ENCODE data around the gene GBF1. TPM values are rescaled to one million over a fixed set of nuclear protein-coding genes. Genes with fewer than 3 reads are reported as not detected.
A peak's percentile ranks its signal among the peaks of the same experiment; 100 is the strongest.

Gene GBF1
- total RNA-seq, 1 experiment from 2014 or later, result 69.8 TPM

- H3K4me1 Mint-ChIP-seq (ENCODE audit: low read depth, unreplicated experiment), result no peaks in the 10 kb centered on the region
- peaks cover 7% of the 10 kb centered on the region for H3K36me3 Mint-ChIP-seq (ENCODE audit: insufficient read depth, unreplicated experiment)
- no peaks in the 10 kb centered on the region for H3K9me3 Mint-ChIP-seq (ENCODE audit: unreplicated experiment)
- no peak for DNase-seq
- no TSS peak for BruUV-seq (replicated peaks)
- Histone ChIP-seq H3K36me3 (ENCODE audit: control insufficient read depth, insufficient read depth, low read length) (no peaks in the 10 kb centered on the region), H3K27me3 (replicated peaks; ENCODE audit: control insufficient read depth, insufficient read depth, low read length) (no peaks in the 10 kb centered on the region), H3K4me1 (no peaks in the 10 kb centered on the region), H3K9me3 (no peaks in the 10 kb centered on the region), H3K4me3 (ENCODE audit: low read depth, low read length) (no peak overlapping the region)
- no peak overlapping the region for H3K4me3 Mint-ChIP-seq (ENCODE audit: unreplicated experiment)
- TF ChIP-seq CTCF (IDR thresholded peaks at IDR 0.05; ENCODE audit: insufficient read depth in 1 of 2, low read depth in 1 of 2, low read length in 1 of 2, severe bottlenecking in 1 of 2, unreplicated experiment in 1 of 2), result no peak
- H3K27me3 Mint-ChIP-seq (ENCODE audit: insufficient read depth, unreplicated experiment), result no peaks in the 10 kb centered on the region
- peak overlapping the region; percentile 37 for H3K27ac Mint-ChIP-seq (ENCODE audit: unreplicated experiment)
- CTCF ChIA-PET, result no interaction called here
- POLR2A ChIA-PET, result no interaction called here
- intact Hi-C loops (cut with micrococcal nuclease; ENCODE audit: unreplicated experiment), result no loop called here
These were observed 78.7 kb downstream of the GBF1 start for GRCh38 chr10:102324061-102324460.

- Mint-ChIP-seq H3K36me3 (ENCODE audit: insufficient read depth, unreplicated experiment) (peaks cover 10% of the 10 kb centered on the region), H3K27ac (ENCODE audit: unreplicated experiment) (no peak overlapping the region), H3K9me3 (ENCODE audit: unreplicated experiment) (no peaks in the 10 kb centered on the region), H3K4me3 (ENCODE audit: unreplicated experiment) (no peak overlapping the region), H3K4me1 (ENCODE audit: low read depth, unreplicated experiment) (no peaks in the 10 kb centered on the region), H3K27me3 (ENCODE audit: insufficient read depth, unreplicated experiment) (no peaks in the 10 kb centered on the region)
- BruUV-seq (replicated peaks), result no TSS peak
- H3K27me3 ChIP-seq (replicated peaks; ENCODE audit: control insufficient read depth, insufficient read depth, low read length), result no peaks in the 10 kb centered on the region
- intact Hi-C loops (cut with micrococcal nuclease; ENCODE audit: unreplicated experiment), result no loop called here
- POLR2A ChIA-PET, result no interaction called here
- H3K4me1 ChIP-seq, result no peaks in the 10 kb centered on the region
- no peak for DNase-seq
- no peak overlapping the region for H3K4me3 ChIP-seq (ENCODE audit: low read depth, low read length)
- H3K9me3 ChIP-seq, result no peaks in the 10 kb centered on the region
- no peak for TF ChIP-seq CTCF (IDR thresholded peaks at IDR 0.05; ENCODE audit: insufficient read depth in 1 of 2, low read depth in 1 of 2, low read length in 1 of 2, severe bottlenecking in 1 of 2, unreplicated experiment in 1 of 2)
- H3K36me3 ChIP-seq (ENCODE audit: control insufficient read depth, insufficient read depth, low read length), result no peaks in the 10 kb centered on the region
- CTCF ChIA-PET, result no interaction called here
These were observed 80.7 kb downstream of the GBF1 start for GRCh38 chr10:102326031-102326430.

- CTCF ChIA-PET, result interaction anchor here (1.2 kb wide), 1 partner anchor 20 kb away, joined by 5 read pairs; no protein-coding TSS in a partner anchor
These were observed 81.7 kb downstream of the GBF1 start for GRCh38 chr10:102327002-102327401.

More at GRCh38 chr10:102327002-102327401, 81.7 kb downstream of the GBF1 start:
- DNase-seq, result no peak
- H3K27ac Mint-ChIP-seq (ENCODE audit: unreplicated experiment), result no peak overlapping the region
- intact Hi-C loops (cut with micrococcal nuclease; ENCODE audit: unreplicated experiment), result no loop called here
- no peaks in the 10 kb centered on the region for H3K4me1 Mint-ChIP-seq (ENCODE audit: low read depth, unreplicated experiment)
- no peak overlapping the region for H3K4me3 Mint-ChIP-seq (ENCODE audit: unreplicated experiment)
- POLR2A ChIA-PET, result no interaction called here
- no peaks in the 10 kb centered on the region for H3K27me3 Mint-ChIP-seq (ENCODE audit: insufficient read depth, unreplicated experiment)
- H3K4me3 ChIP-seq (ENCODE audit: low read depth, low read length), result no peak overlapping the region
- H3K4me1 ChIP-seq, result no peaks in the 10 kb centered on the region
- H3K27me3 ChIP-seq (replicated peaks; ENCODE audit: control insufficient read depth, insufficient read depth, low read length), result no peaks in the 10 kb centered on the region
- H3K36me3 Mint-ChIP-seq (ENCODE audit: insufficient read depth, unreplicated experiment), result peaks cover 16% of the 10 kb centered on the region
- no peaks in the 10 kb centered on the region for H3K9me3 ChIP-seq
- no TSS peak for BruUV-seq (replicated peaks)
- H3K36me3 ChIP-seq (ENCODE audit: control insufficient read depth, insufficient read depth, low read length), result no peaks in the 10 kb centered on the region
- TF ChIP-seq CTCF (IDR thresholded peaks at IDR 0.05; ENCODE audit: insufficient read depth in 1 of 2, low read depth in 1 of 2, low read length in 1 of 2, severe bottlenecking in 1 of 2, unreplicated experiment in 1 of 2), result no peak
- no peaks in the 10 kb centered on the region for H3K9me3 Mint-ChIP-seq (ENCODE audit: unreplicated experiment)
